ENCODE data around the gene IREB2.

Gene IREB2

DNA sequence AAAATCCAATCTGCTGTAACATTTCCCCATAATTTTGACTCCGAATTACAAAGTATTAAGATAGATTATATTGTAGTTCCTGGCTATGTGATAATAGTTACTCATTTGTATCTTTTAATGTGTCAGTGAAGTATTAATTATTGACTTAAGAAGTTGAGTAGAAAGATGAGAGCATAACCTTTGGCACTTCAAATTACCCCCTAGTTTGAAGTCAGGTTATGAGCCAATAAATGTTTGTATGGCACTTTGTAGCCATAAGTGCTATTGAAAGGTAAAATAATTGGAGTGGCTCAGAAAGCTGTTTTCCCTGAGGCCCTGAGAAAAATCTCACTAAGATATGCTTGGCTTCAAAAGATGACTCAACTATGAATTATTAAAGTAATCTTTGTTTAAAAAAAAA, 31.0 kb downstream of the IREB2 start:
- TF ChIP-seq, protein P1, sequence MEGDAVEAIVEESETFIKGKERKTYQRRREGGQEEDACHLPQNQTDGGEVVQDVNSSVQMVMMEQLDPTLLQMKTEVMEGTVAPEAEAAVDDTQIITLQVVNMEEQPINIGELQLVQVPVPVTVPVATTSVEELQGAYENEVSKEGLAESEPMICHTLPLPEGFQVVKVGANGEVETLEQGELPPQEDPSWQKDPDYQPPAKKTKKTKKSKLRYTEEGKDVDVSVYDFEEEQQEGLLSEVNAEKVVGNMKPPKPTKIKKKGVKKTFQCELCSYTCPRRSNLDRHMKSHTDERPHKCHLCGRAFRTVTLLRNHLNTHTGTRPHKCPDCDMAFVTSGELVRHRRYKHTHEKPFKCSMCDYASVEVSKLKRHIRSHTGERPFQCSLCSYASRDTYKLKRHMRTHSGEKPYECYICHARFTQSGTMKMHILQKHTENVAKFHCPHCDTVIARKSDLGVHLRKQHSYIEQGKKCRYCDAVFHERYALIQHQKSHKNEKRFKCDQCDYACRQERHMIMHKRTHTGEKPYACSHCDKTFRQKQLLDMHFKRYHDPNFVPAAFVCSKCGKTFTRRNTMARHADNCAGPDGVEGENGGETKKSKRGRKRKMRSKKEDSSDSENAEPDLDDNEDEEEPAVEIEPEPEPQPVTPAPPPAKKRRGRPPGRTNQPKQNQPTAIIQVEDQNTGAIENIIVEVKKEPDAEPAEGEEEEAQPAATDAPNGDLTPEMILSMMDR (IDR thresholded peaks at IDR 0.05; ENCODE audit: insufficient read depth, missing control alignments) = no peak
- DNase-seq (ENCODE audit: insufficient read length, low spot score) (no peak), FAIRE-seq (no peak)

DNA sequence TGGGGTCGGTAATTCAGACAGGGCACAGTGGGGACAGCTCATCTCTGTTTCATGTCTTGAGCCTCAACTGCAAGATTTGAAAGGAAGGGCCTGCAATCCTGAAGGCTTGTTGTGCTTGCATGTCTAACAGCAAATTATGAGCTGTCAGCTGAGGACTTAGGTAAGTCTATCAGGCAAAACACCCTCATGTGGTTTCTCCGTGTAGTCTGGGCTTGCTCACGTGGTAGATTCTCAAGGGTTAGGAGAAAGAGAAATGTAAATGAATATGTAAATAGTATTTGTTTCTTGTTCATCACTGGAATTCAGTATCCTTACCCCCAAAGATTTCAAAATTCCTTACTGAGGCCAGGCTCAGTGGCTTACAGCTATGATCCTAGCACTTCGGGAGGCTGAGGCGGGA, 39.3 kb downstream of the IREB2 start:
- FAIRE-seq = no peak

DNA sequence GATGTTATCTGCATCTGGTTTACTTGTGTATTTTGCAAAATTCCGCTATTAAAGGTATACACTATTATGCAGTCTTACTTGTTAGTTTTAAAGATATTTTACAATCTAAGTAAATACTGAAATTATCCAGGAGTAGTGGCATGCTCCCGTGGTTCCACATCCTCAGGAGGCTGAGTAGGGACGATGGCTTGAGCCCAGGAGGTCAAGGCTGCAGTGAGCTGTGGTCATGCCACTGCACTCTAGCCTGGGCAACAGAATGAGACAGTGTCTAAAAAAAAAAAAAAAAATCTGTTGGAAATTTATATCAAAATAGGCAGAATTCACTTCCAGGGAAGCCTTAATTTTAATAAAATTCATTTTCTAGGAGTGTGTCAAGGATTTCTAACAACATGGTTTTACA, 41.6 kb downstream of the IREB2 start:
- no peak for DNase-seq (ENCODE audit: insufficient read length, low spot score)
- no peak for FAIRE-seq
- TF ChIP-seq, protein P1 (IDR thresholded peaks at IDR 0.05; ENCODE audit: insufficient read depth, missing control alignments) = no peak

More for the DNA sequence above, 39.3 kb downstream of the IREB2 start:
- TF ChIP-seq, protein P1 (IDR thresholded peaks at IDR 0.05; ENCODE audit: insufficient read depth, missing control alignments) = no peak
- no peak for DNase-seq (ENCODE audit: insufficient read length, low spot score)

DNA sequence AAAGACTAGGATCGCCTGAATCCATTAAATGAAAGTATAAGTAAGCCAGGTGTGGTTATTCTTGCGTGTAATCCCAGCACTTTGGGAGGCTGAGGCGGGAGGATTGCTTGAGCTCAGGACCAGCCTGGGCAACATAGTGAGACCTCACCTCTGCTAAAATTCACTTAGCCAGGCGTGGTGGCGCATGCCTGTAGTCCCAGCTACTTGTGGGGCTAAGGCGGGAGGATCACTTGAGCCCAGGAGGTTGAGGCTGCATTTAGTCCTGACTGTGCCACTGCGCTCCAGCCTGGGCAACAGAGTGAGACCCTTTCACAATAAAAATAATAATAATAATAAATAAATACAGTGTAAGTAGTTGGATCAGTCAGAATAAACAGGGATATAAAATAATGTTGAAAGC, 43.9 kb downstream of the IREB2 start:
- FAIRE-seq (no peak), DNase-seq (ENCODE audit: insufficient read length, low spot score) (no peak)
- TF ChIP-seq, protein P1 (IDR thresholded peaks at IDR 0.05; ENCODE audit: insufficient read depth, missing control alignments) = no peak

DNA sequence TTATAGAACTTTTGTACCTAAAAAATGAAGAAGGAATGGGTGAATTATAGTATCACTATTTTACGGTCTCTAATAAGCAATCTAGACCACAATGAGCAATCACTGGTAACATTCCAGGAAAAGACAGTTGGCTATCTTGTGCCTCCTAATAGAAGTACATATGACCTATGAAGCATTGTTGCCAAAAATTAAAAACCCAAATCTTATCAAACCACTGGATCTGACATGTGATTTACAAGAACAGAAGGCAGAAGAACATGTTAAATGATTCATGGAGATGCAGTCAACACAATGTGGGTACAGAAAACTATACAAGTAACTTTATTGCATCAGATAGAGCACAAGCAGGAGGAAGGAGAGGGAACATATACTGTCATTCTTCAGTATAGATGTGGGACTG, 54.9 kb downstream of the IREB2 start:
- FAIRE-seq (no peak), DNase-seq (ENCODE audit: insufficient read length, low spot score) (no peak)
- TF ChIP-seq, protein P1 (IDR thresholded peaks at IDR 0.05; ENCODE audit: insufficient read depth, missing control alignments) = no peak

DNA sequence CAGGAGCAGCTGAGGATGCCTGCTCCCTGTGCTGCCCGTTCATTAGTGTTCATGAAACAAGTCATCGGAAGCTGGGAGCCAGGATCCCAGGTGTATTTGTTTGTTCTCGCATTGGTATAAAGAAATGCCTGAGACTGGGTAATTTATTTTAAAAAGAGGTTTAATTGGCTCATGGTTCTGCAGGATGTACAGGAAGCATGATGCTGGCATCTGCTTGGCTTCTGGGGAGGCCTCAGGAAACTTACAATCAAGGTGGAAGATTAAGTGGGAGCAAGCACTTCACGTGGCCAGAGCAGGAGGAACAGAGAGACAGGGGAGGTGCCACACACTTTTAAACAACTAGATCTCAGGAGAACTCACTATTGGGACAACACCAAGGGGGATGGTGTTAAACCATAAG, 63.8 kb downstream of the IREB2 start:
- DNase-seq (ENCODE audit: insufficient read length, low spot score) = no peak
- FAIRE-seq = no peak
- TF ChIP-seq, protein P1 (IDR thresholded peaks at IDR 0.05; ENCODE audit: insufficient read depth, missing control alignments) = no peak

DNA sequence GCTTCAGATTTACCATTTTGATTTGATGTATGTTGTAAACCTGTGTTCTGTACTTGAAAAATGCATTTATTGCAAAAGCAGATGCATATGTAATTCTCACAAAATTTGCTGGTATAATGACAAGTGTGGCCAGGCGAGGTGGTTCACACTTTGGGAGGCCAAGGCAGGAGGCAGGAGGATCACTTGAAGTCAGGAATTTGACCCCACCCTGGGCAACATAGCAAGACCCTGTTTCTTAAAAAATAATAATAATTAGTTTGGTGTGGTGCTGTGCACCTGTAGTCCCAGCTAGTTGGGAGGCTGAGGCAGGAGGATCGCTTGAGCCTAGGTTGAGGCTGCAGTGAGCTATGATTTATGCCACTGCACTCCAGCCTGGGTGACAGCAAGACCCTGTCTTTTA, 64.6 kb downstream of the IREB2 start:
- no peak for FAIRE-seq
- TF ChIP-seq, protein P1 (IDR thresholded peaks at IDR 0.05; ENCODE audit: insufficient read depth, missing control alignments) = no peak
- DNase-seq (ENCODE audit: insufficient read length, low spot score) = no peak

Data from D721Med (cell line).